ENCODE data around the gene TLX2. TPM values are rescaled to one million over a fixed set of nuclear protein-coding genes. Genes with fewer than 3 reads are reported as not detected.
"Not testable (repeated sequence)": the region's sequence is repeated elsewhere in the genome, so short reads cannot be mapped to it uniquely, and the experiment has no call there.

TLX2 gene
- total RNA-seq, 1 donor from 2014 or later, result not detected

- no peak for TF ChIP-seq CTCF (conservative IDR thresholded peaks at IDR 0.05; ENCODE audit: low read depth, low read length)
- no peak for DNase-seq (ENCODE audit: low read depth)
These were observed 32.8 kb upstream of the TLX2 start for GRCh38 chr2:74481431-74481830.

GRCh38 chr2:74481961-74482800 lies 32.1 kb upstream of the TLX2 start:
- DNase-seq (ENCODE audit: low read depth), result no peak

More at GRCh38 chr2:74481431-74481830, 32.8 kb upstream of the TLX2 start:
- H3K4me3 ChIP-seq (ENCODE audit: low read depth, low read length), result peak overlapping the region; percentile 79

DNA sequence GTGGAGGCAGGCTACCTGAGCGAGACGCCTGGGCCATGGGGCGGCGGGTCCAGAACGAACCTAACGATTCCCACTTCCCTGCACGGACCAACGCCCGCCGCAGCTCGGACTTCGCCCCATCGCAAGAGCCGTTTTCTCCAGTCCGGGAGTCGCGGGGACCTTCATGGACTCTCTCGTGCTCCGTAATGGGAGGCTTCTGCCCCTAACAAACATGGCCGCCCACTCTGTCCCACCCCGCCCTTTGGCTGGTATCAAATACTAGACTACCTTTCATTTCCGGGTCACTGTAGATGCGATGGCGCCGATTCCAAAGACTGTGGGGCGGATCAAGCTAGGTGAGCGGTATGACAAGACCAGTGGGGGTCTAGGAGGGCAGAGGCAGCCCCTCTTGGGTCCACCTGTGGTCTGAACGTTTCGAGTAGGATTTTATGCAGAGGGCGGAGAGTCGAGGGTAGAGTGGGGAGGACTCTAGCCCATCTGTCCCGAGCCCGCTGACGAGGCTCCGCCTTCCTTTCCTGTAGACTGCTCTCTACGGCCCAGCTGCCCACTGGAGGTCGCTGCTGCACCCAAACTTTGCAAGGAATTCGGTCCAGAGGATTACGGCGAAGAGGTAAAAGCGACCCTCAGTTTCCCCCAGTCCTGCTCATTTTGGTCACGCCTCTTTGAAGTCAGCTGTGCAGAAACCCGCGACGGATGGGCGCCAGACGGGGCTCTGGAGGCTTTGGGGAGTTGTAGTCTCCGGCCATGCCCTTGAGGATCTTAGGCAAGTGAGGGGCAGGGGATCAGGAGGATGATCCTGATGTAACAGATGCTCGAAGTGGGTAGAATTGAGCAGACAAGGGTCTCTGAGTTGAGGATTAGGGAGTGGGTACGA lies 31.2 kb upstream of the TLX2 start, which contains the start of the genes CCDC142 and TTC31:
Gene CCDC142, minus strand, starts transcription at position 198 of the 874 bp plus-strand sequence. Its CDS starts 161 bp downstream, at position 37.
Gene TTC31, plus strand, starts transcription at position 281 of the 874 bp plus-strand sequence. Its CDS starts 15 bp downstream, at position 296.
- peak within 1 kb of the TSS; percentile 79 for H3K4me3 ChIP-seq (ENCODE audit: low read depth, low read length)
- peak; percentile 92 for TF ChIP-seq CTCF (conservative IDR thresholded peaks at IDR 0.05; ENCODE audit: low read depth, low read length)
- DNase-seq (ENCODE audit: low read depth), result peak; percentile 63

More at GRCh38 chr2:74481961-74482800, 32.1 kb upstream of the TLX2 start:
- no peak for TF ChIP-seq CTCF (conservative IDR thresholded peaks at IDR 0.05; ENCODE audit: low read depth, low read length)
- peak overlapping the region; percentile 79 for H3K4me3 ChIP-seq (ENCODE audit: low read depth, low read length)

GRCh38 chr2:74483675-74484164 lies 30.5 kb upstream of the TLX2 start:
- not testable (repeated sequence) for DNase-seq (ENCODE audit: low read depth)
- peak overlapping the region; percentile 79 for H3K4me3 ChIP-seq (ENCODE audit: low read depth, low read length)

DNA sequence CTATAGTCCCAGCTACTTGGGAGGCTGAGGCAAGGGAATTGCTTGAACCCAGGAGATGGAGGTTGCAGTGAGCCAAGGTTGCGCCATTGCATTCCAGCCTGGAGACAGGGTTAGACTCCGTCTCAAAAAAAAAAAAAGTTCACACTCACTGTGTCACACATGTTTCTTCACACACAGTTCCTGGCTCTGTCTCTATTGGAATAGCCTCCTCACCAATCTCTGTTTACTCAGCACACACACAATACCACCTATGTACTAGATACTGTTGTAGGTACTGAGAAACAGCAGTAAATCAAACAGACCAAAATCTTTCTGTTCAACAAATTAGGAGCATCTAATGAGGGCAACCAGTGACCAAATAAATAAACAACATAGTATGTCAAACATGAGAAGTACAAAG lies 28.1 kb upstream of the TLX2 start:
- no peak for DNase-seq (ENCODE audit: low read depth)
- TF ChIP-seq CTCF (conservative IDR thresholded peaks at IDR 0.05; ENCODE audit: low read depth, low read length), result no peak

GRCh38 chr2:74488643-74489481 lies 25.4 kb upstream of the TLX2 start:
- no peak overlapping the region for H3K4me3 ChIP-seq (ENCODE audit: low read depth, low read length)
- no peak for TF ChIP-seq CTCF (conservative IDR thresholded peaks at IDR 0.05; ENCODE audit: low read depth, low read length)
- no peak for DNase-seq (ENCODE audit: low read depth)

More for the DNA sequence above, 28.1 kb upstream of the TLX2 start:
- no peak overlapping the region for H3K4me3 ChIP-seq (ENCODE audit: low read depth, low read length)
